HG03045 (cell line): Measurements from ENCODE around the gene CNIH2.
"Not testable (repeated sequence)": the region's sequence is repeated elsewhere in the genome, so short reads cannot be mapped to it uniquely, and the experiment has no call there.

Source experiments
- ATAC-seq: cut with Tn5 transposase; IDR thresholded peaks from one replicate; pipeline ENCODE4 v1.9.1; 2021; ENCODE audit warnings: mild to moderate bottlenecking, moderate library complexity; ENCODE audit not compliant: unreplicated experiment

Gene CNIH2

DNA sequence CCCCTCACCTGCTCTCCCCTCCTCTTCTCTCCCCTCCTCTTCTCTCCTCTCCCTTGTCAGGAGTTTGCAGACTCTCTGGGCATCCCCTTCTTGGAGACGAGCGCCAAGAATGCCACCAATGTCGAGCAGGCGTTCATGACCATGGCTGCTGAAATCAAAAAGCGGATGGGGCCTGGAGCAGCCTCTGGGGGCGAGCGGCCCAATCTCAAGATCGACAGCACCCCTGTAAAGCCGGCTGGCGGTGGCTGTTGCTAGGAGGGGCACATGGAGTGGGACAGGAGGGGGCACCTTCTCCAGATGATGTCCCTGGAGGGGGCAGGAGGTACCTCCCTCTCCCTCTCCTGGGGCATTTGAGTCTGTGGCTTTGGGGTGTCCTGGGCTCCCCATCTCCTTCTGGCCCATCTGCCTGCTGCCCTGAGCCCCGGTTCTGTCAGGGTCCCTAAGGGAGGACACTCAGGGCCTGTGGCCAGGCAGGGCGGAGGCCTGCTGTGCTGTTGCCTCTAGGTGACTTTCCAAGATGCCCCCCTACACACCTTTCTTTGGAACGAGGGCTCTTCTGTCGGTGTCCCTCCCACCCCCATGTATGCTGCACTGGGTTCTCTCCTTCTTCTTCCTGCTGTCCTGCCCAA is 1.9 kb upstream of the CNIH2 start:
- no peak for ATAC-seq

DNA sequence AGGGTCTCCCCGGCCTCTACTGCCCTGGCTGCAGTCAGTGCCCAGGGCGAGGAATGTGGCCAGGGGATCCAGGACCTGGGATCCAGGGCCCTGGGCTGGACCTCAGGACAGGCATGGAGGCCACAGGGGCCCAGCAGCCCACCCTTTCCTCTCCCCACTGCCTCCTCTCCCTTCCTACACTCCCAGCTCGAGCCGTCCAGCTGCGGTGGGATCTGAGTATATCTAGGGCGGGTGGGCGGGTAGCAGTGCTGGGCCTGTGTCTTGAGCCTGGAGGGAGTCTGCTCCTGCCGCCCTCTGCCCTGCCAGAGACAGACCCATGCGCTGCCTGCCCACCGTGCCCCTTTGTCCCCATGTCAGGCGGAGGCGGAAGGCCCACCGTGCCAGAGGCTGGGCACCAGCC is 1.4 kb upstream of the CNIH2 start:
- not testable (repeated sequence) for ATAC-seq

DNA sequence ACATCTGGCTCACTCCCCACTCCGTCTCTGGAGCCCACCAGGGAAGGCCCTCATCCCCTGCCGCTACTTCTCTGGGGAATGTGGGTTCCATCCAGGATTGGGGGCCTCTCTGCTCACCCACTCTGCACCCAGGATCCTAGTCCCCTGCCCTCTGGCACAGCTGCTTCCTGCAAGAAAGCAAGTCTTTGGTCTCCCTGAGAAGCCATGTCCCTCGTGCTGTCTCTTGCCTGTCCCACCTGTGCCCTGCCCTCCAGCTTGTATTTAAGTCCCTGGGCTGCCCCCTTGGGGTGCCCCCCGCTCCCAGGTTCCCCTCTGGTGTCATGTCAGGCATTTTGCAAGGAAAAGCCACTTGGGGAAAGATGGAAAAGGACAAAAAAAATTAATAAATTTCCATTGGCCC is 911 bp upstream of the CNIH2 start:
- ATAC-seq: not testable (repeated sequence)

DNA sequence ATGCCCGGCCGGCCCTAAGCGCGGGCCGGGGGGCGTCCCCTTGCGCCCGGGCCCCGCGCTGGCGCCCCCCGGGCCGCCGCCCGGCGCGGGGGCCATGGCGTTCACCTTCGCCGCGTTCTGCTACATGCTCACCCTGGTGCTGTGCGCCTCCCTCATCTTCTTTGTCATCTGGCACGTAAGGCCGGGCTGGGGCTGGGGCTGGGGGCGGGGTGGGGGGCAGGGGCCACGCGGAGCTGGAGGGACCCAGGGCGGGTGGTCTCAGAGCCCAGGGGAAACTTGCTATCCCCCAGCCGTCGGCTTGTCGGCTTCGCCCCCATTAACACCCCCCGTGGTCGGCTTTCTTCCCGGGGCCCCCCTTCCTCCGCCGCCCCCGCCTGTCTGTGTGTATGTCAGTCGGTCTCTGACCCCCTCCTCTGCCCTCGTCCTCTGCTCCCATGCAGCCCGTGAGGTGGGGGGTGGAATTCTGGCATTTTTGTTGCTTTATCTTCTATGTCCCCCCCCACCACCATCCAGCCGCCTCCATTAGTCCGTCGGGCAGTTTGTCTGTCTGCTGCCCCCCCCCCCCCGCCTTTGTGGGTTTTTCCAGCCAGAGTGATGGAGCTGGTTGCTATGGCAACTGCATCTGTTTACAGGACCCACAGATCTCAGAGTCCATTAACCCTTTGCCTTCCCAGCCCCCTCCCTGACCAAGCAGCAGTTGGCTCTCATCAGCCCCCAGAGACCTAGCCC is 552 bp downstream of the CNIH2 start:
- ATAC-seq: no peak

DNA sequence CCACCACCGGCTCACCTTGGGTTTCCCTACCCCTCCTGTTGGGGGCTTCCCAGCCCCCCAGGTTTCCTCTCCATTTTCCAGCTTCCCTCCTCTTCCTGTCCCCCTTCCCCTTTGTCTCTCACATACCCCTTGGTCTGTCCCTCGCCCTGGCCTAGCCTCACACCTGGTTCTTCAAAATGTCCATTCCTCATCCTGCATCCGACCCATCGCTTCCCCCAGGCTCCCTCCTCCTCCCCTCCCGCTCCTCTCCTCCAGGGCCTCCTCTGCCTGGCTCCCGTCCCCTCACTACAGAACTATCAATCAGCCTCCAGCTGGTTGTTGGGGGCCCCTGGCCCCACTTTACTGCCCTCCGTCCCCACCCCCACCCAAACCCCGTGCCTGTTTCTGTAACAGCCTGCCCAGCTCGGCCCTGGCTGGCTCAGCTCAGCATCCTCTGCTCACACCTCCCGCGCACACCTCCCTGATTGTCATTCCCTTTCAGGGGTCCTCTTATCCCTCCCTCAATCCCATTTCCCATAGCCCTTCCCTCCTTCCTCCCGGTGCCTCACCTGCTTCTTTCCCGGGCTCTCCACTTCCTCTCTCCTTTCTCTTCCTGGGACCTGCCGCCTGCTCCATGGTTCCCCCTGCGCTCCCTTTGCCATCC is 1.2 kb downstream of the CNIH2 start:
- no peak for ATAC-seq

DNA sequence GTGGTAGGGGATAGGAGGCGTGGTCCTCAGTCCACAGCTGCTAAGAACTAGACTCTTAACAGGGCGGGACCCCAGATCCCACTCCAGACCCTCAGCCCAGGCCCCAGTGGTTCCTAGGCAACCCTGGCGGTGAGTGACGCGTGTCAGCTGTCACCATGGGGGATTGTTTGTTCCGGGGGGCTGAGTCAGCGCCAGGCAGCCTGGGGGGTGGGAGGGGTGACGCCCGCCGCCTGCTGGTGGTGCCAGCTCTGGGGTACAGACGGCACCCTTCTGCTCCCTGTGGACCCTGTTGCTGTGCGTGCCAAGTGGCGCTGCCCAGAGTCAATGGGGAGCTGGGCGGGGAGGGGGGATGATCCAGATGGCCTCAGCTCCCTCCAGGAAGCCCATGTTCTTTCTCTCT is 2.5 kb downstream of the CNIH2 start:
- no peak for ATAC-seq

DNA sequence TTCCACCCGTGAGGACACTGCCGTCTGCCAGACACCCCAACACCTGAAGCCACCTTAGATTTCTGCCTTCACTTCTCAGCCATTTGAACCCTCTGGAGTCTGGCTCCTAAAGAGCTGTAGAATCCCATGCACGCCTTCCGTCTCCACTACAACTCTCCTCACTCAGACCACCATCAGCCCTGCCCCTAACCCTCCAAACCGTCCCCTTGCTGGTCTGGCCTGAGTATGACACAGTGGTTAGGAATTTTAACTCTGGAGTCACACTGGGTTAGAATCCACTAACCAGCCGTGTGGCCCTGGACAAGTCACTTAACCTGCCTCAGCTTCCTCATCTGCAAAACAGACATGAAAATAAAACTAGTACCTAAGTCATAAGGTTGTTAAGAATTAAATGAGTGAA is 3.0 kb downstream of the CNIH2 start:
- no peak for ATAC-seq

DNA sequence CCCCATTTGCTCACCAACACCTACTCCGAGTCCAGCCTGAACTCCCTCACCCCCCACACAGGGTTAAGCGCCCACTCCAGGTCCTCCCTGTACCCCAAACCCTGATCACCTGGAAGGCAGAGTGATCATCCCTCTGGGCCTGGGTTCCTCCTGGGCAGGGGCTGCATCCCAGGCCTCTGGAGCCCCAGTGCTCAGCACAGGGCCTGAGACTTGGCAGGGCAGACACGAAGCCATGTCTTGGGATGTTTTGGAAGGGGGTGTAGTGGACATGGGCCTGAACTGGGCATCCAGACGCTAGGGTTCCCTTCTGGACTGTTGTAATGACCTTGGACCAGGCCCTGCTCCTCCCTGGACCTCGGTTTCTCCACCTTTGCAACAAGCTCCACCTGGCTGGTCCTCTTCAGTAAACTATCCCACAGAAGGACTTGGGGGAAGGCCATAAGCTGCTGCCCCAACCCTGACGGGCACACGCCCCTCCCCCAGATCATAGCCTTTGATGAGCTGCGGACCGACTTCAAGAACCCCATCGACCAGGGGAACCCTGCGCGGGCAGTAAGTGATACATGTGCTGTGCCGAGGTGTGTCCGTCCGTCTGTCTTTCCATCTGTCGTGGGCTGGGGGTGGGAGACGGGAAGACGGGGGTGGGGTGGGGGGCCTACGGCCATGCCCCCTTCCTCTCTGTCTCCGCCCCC is 3.9 kb downstream of the CNIH2 start:
- ATAC-seq: no peak

DNA sequence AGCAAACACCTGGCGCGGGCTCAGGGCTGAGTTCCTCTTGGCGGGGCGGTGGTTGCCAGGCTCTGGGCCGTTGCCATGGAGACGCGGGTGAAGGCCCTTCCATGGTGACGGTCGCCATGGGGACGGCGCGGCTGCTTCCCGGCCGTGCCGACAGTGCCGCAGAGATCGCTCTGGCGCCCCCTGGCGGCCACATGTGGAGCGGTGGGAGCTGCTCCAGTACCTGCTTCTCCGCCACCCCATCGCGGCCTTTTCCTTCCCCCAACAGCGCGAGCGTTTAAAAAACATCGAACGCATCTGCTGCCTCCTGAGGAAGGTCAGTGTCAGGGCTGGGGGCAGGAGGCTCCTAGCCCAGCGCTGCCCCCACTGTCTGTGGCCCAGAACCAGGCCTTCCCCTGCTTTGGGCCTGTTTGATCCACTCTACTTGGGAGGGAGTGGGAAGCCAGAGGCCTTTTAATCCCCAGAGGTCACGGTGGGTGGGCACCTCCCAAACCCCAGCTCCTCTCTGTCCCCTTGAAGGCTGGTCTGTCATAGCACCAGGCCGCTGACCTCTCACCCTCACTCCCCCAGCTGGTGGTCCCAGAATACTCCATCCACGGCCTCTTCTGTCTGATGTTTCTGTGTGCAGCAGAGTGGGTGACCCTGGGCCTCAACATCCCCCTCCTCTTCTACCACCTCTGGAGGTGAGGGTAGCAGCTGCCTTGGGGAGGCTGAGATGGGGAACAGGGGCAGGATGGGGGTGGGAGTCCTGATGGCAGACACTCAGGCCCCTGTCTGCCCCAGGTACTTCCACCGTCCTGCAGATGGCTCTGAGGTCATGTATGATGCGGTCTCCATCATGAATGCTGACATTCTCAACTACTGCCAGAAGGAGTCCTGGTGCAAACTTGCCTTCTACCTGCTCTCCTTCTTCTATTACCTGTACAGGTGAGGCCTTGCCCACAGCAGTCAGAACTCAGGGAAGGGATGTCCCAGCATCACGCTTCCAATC is 4.8 kb downstream of the CNIH2 start:
- peak; percentile 70 for ATAC-seq

DNA sequence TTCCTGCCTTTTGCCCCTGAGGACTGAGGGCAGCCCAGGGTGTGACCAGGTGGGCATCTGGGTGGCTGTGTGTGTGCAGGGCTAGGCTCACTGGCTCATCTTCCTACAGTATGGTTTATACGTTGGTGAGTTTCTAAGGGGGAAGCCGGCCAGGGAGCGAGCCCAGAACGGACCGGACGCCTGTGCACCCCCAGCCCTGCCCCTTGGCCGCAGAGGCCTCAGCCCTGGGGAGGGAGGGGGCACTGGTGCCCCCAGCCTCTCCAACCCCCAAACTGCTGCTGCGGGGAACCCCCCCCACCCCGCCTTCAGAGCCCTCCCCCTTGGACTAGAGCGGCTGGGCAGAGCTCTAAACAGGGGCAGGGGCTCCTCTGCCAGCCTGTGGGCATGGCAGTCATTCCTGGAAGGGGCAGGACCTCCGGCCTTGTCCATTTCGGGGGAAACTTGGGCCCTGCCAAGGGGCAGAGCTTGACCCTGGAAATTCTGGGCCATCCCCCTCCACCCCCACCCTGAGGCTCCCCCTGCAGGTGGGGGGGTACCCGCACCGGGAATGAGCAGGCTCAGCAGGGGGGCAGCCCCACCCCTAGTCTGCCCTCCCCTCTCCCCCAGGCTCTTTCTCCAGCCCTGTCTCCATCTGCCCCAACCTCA is 5.6 kb downstream of the CNIH2 start:
- no peak for ATAC-seq

DNA sequence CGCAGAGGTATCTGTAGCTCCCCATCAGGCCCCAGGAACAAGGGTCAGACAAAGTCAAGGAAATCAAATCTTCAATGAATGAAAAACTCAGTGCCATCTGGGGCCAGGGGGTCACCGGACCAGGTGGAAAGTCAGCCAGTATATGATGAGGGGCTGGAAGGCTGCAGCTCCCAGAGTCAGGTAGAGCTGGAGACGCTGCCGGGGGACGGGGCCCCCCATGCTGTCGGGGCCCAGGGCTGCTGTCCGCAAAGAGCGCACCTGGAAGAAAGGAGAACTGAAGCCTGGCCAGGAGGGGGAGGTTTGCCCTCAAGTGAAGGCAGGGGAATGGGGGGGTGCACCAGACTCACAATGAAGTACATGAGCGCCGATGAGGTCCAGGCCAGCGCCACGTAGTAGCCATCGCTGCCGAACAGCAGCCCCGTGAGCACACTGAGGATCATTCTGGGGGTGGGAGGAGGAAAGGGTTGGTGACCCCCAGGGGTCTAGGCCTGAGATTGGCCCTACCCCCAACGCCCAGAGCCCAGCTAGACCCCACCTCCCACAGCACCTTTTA is 6.6 kb downstream of the CNIH2 start:
- ATAC-seq: no peak

DNA sequence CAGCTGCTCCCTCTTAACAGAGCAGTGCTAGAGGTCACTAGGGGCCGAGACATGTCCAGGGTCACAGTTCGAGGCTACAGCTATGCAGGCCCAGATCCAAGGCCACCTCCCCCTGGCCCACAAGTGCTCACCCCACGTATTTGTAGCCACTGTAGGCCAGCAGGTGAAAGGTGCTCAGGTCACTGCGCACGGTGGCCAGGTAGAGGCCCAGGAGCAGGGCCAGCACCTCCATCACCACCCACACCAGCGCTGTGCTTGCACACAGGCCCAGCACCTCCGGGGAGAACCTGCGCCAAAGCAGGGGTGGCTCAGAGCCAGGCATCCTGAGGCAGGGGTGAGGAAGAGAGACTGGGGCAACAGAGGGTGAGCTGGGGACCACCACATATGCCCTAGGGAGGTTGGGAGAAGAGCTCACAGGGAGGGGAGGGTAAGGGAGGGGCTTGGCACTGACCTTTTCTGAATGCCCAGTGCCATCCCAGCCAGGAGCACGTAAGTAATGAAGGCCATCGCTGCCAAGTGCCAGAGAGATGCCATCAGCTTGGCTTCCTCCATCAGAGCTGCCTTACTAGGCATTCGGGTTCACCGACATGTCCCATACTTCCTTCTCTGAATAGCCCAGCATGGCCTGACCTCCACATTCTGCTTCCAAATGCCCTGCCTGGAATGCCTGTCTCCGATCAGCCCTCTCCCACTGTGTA is 7.4 kb downstream of the CNIH2 start:
- ATAC-seq: no peak

DNA sequence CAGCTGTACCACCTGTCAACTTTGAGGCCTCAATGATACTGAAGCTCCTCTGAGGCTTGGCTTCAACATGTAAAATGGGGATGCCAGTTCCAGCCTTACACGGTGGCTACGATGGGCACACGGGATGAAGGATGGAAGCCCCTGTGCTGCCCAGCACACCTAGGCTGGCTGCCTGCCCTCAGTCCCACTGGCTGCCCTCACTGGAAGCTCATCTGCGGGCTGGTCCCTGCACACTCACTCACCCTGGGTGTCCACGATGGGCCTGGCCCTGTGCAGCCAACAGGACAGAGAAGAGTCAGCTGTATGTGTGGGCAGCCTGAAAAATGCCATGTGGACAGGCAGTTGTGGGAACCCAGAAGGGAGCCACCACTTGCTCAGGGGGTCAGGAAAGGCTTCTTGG is 8.7 kb downstream of the CNIH2 start:
- no peak for ATAC-seq

DNA sequence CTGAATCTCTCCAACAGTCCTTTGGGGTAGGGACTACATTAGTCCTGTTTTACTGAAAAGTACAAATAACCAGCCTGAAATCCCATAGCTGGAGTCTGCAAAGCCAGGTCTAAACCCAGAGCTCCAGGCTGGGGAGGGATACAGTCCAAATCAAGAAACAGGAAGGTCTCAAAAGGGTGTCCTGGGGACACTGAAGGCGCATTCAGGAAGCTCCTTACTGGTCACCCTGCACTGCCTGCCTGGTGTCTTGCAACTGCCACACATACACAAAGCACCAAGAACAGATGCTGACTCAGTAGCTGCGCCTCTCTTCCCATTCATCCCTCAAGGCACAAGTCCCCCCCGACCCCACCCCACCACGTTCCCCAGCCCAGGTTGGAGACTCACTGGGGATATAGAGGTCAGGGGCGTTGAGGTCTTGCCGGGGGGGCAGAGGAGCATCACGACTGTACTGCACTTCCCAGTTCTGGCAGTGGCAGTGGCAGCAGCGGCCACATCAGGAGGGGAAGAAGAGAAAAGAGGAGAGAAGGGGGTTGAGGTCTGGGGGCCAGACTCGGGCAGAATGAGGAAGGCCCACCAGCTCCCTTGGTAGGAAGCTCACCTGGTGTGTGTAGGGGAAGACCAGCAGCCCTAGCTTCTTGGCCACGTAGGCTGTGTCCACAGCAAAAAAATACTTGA is 9.4 kb downstream of the CNIH2 start:
- no peak for ATAC-seq

DNA sequence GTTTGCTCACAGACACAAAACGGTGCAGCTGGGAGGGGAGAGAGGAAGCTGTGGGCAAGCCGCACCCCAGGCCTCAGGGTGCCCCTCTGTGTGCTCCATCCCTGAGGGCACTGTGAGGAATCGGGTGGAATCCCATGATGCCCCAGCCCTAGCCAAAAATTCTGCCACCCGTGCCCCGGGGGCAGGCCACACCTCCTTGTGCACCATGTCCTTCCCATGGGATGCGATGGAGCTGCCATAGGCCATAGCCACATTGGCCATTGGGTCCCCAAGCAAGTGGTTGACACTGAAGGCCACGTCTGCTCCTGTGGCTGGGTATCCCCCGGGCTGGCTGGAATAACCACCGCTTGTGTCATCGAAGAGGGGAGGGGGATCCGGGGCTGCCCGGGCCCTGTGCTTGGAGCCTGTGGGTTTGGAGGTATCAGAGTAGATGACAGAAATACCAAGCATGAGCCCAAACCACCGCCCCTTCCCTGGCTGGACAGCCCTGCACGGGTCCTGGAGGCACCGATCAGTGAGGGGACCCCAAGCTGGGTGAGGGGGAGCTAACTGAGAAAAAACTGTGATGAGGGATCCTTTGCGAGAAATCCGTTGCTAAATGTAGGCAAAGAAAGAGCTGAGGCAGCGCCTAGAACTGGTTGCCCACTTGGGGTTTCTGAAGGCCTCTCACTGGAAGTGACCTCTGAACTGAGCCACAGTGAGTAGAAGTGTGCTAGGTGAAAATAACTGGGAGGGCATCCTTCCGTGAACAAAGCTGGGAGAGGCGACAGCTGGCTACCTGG is 10.1 kb downstream of the CNIH2 start:
- ATAC-seq: no peak

DNA sequence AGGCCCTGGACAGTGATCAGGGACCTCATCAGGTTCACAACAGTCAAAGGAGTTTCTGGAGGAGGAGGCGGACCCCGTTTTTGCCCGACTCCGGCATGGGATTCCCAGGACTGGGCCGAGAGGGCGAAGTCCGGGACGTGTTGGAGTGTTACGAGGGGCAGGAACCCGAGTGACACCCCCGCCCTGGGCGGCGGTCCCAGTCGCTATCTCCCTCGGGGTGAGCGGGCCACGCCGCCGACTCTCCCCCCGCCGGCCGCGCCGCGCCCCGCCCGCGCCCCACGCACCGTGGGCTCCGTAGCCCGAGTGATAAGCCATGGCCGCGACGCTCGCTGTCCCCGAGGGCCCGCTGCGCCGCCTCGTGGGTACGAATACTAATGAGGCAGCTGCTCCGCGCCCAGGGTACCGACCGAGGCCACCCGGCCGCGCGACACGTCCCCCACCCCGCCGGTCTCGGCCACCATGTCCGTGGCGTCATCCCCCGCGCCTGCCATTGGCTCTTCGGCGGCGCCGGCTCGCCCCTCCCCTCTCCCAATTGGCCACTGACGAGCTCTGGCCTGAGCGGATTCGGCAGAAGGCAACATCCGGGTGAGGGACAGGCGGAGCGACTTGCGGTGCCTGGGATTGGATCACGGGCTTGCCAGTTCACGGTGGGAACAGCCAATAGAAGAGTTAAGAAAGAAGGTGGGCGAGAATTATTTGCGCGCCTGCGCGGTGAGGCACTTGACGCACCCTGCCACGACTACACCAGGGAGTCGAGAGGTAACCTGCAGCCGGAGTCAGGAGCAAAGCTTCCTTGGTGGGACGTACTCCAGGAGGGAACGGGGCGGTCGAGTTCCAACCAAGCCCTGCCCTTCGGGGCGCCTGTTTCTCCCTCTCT is 10.9 kb downstream of the CNIH2 start, which contains the start of gene YIF1A:
Gene YIF1A, minus strand, starts transcription at position 473 of the 877 bp plus-strand sequence. Its CDS starts 158 bp downstream, at position 315.
- ATAC-seq: peak; percentile 91
